HCT116 (cell line): ENCODE measurements around the gene HIVEP2. TPM values are rescaled to one million over a fixed set of nuclear protein-coding genes. Genes with fewer than 3 reads are reported as not detected.

Source experiments
- ATAC-seq: fragments of 200-7000 bp; cut with Tn5 transposase; 2 replicates; pipeline ENCODE4 v1.9.1; 2020; ENCODE audit warnings: mild to moderate bottlenecking, moderate library complexity
- BruUV-seq: library from RNA; stranded (reverse); fragments of 400-500 nt; replicated peaks from 2 replicates; lab custom pipeline; 2021; lab: Mats Ljungman, UMichigan
- CTCF ChIA-PET: fragments of 300-600 bp; sonication (Branson Sonifier 250); formaldehyde crosslinking; loops from one replicate; lab custom pipeline; 2021; ENCODE audit warnings: antibody characterized with exemption; lab: Charles Lee
- POLR2A ChIA-PET: fragments of 300-600, 350-600 bp; sonication (Branson Sonifier 250); formaldehyde crosslinking; loops from one replicate; lab custom pipeline; 2021; ENCODE audit warnings: antibody characterized with exemption; lab: Charles Lee
- RAD21 ChIA-PET, 2 experiments: fragments of 300-600 bp; sonication (Branson Sonifier 250); formaldehyde crosslinking; loops; one replicate each; lab custom pipeline; 2023; ENCODE audit warnings: low total read pairs in 2 of 2; ENCODE audit not compliant: uncharacterized antibody in 2 of 2, unreplicated experiment in 2 of 2, low non-redundant PET in 1 of 2; lab: Charles Lee
- DNase-seq: peaks from one replicate; pipeline ENCODE4 v3.0.0-alpha.2; 2010; ENCODE audit warnings: low read depth, low spot score
- H2AFZ ChIP-seq: fragments of 200-600 bp; shearing (Covaris generic), sonication (generic); 2 replicates; pipeline ENCODE4 v1.6.1; 2017; ENCODE audit warnings: low read depth, mixed run types, mixed read lengths, antibody characterized with exemption, low read length; ENCODE audit not compliant: poor library complexity, severe bottlenecking
- H3K27ac ChIP-seq: 2 replicates; pipeline ENCODE4 v1.5.1; 2012; ENCODE audit warnings: low read depth, low read length
- H3K27me3 ChIP-seq: fragments of 200-600 bp; sonication (generic); 2 replicates; pipeline ENCODE4 v1.6.1; 2016; ENCODE audit warnings: mixed run types, low read length, mixed read lengths; ENCODE audit not compliant: insufficient read depth
- H3K36me3 ChIP-seq, 2 experiments: fragments of 200-500 bp in 1 of 2; fragments of 200-600 bp in 1 of 2; sonication (Bioruptor generic) in 1 of 2; sonication (generic) in 1 of 2; 2 replicates each; pipeline versions ENCODE4 v1.5.1 to v1.6.1; 2014 to 2016; ENCODE audit warnings: low read length in 2 of 2, inconsistent platforms in 1 of 2, mixed read lengths in 1 of 2, mixed run types in 1 of 2; ENCODE audit not compliant: insufficient read depth in 2 of 2, control insufficient read depth in 1 of 2
- H3K4me1 ChIP-seq, 2 experiments: fragments of 200-600 bp in 1 of 2; sonication (generic) in 1 of 2; 2 replicates each; pipeline versions ENCODE4 v1.5.1 to v1.6.1; 2012 to 2017; ENCODE audit warnings: low read length in 2 of 2, inconsistent platforms in 1 of 2, mild to moderate bottlenecking in 1 of 2, mixed read lengths in 1 of 2, mixed run types in 1 of 2, moderate library complexity in 1 of 2; ENCODE audit not compliant: insufficient read depth in 2 of 2, control insufficient read depth in 1 of 2
- H3K4me2 ChIP-seq: fragments of 200-600 bp; sonication (generic); 2 replicates; pipeline ENCODE4 v1.6.1; 2017; ENCODE audit warnings: mixed run types, low read length, mixed read lengths
- H3K4me3 ChIP-seq, 2 experiments: fragments of 200-600 bp in 1 of 2; sonication (generic) in 1 of 2; replicated peaks in 1 of 2; 2 replicates each; pipeline ENCODE4 v1.5.1; 2011 to 2016; ENCODE audit warnings: low read length in 2 of 2, control low read depth in 1 of 2, low read depth in 1 of 2, mild to moderate bottlenecking in 1 of 2, mixed read lengths in 1 of 2, mixed run types in 1 of 2
- H3K79me2 ChIP-seq: fragments of 200-600 bp; sonication (generic); 2 replicates; pipeline ENCODE4 v1.6.1; 2017; ENCODE audit warnings: mild to moderate bottlenecking, mixed run types, low read length, moderate library complexity, mixed read lengths; ENCODE audit not compliant: insufficient read depth
- H3K9ac ChIP-seq: fragments of 200-600 bp; sonication (generic); 2 replicates; pipeline ENCODE4 v1.6.1; 2016; ENCODE audit warnings: low read length, mixed read lengths
- H3K9me2 ChIP-seq: fragments of 200-600 bp; sonication (generic), shearing (Covaris generic); 2 replicates; pipeline ENCODE4 v1.6.1; 2017; ENCODE audit warnings: mixed run types, mild to moderate bottlenecking, moderate library complexity; ENCODE audit not compliant: insufficient read depth
- H3K9me3 ChIP-seq, 2 experiments: fragments of 200-500 bp in 1 of 2; fragments of 200-600 bp in 1 of 2; sonication (Bioruptor generic) in 1 of 2; sonication (generic) in 1 of 2; 2 replicates each; pipeline ENCODE4 v1.6.1; 2014 to 2017; ENCODE audit warnings: low read length in 2 of 2, mixed read lengths in 2 of 2, inconsistent platforms in 1 of 2, low read depth in 1 of 2, mild to moderate bottlenecking in 1 of 2, mixed run types in 1 of 2, moderate library complexity in 1 of 2; ENCODE audit not compliant: control insufficient read depth in 1 of 2, insufficient read depth in 1 of 2
- H4K20me1 ChIP-seq: fragments of 200-600 bp; sonication (generic), shearing (Covaris generic); 2 replicates; pipeline ENCODE4 v1.6.1; 2017; ENCODE audit warnings: mixed run types, mild to moderate bottlenecking, moderate library complexity; ENCODE audit not compliant: insufficient read depth
- CBX3 ChIP-seq: IDR thresholded peaks from 2 replicates; pipeline ENCODE4 v1.6.1; 2012; ENCODE audit warnings: low read depth
- EGR1 ChIP-seq: IDR thresholded peaks from 2 replicates; pipeline ENCODE4 v1.6.1; 2012; ENCODE audit warnings: low read depth
- EZH2phosphoT487 ChIP-seq: fragments of 200-600 bp; IDR thresholded peaks from 2 replicates; pipeline ENCODE4 v1.6.1; 2018; ENCODE audit warnings: antibody characterized with exemption, borderline replicate concordance
- JUND ChIP-seq: IDR thresholded peaks from 2 replicates; pipeline ENCODE4 v1.6.1; 2012
- POLR2AphosphoS5 ChIP-seq: IDR thresholded peaks from 2 replicates; pipeline ENCODE4 v1.6.1; 2011; ENCODE audit warnings: mild to moderate bottlenecking, low read depth, low read length, moderate library complexity
- RAD21 ChIP-seq: IDR thresholded peaks from 2 replicates; pipeline ENCODE4 v1.6.1; 2012; ENCODE audit warnings: low read depth, mild to moderate bottlenecking
- SIN3A ChIP-seq: IDR thresholded peaks from 2 replicates; pipeline ENCODE4 v1.6.1; 2012; ENCODE audit warnings: low read depth
- TCF7L2 ChIP-seq: IDR thresholded peaks from 2 replicates; pipeline ENCODE4 v1.7.0; 2011; ENCODE audit warnings: borderline replicate concordance, inconsistent platforms; ENCODE audit not compliant: insufficient read depth, insufficient read length; ENCODE audit errors: extremely low read depth
- YY1 ChIP-seq: IDR thresholded peaks from 2 replicates; pipeline ENCODE4 v1.6.1; 2011; ENCODE audit warnings: low read length, low read depth, moderate library complexity, mild to moderate bottlenecking; ENCODE audit not compliant: insufficient replicate concordance; ENCODE audit errors: extremely low read depth
- ZFX ChIP-seq: fragments of 450-650 bp; IDR thresholded peaks from 2 replicates; pipeline ENCODE4 v1.6.1; 2017
- ZNF274 ChIP-seq: fragments of 200-500 bp; sonication (Bioruptor generic); IDR thresholded peaks from 2 replicates; pipeline ENCODE4 v1.6.1; 2014; ENCODE audit warnings: mild to moderate bottlenecking, low read depth, low read length, inconsistent platforms
- intact Hi-C: fragments of 100-400 bp; cut with micrococcal nuclease; formaldehyde crosslinking; loops from 2 replicates; pipeline ENCODE4 v1.10.0; 2022
- total RNA-seq: library from RNA; stranded (reverse); gene quantifications from one replicate; pipeline ENCODE4 v1.2.1, GENCODE V29; 2021; ENCODE audit not compliant: unreplicated experiment
- TF ChIP-seq, protein P1 (sequence below), 3 experiments: fragments of 200-600 bp in 1 of 3; sonication (generic) in 1 of 3; IDR thresholded peaks in 2 of 3; conservative IDR thresholded peaks in 1 of 3; 2 replicates each; pipeline ENCODE4 v1.5.1; 2012 to 2017; ENCODE audit warnings: low read depth in 2 of 3, low read length in 2 of 3, antibody characterized with exemption in 1 of 3, borderline replicate concordance in 1 of 3, control low read depth in 1 of 3, mild to moderate bottlenecking in 1 of 3, mixed read lengths in 1 of 3, mixed run types in 1 of 3, moderate library complexity in 1 of 3; ENCODE audit not compliant: insufficient read depth in 1 of 3
- TF ChIP-seq, protein P2 (sequence below): IDR thresholded peaks from 2 replicates; pipeline ENCODE4 v1.6.1; 2012; ENCODE audit warnings: low read depth

HIVEP2 gene
- total RNA-seq, 1 experiment from 2014 or later: 8.1 TPM

DNA sequence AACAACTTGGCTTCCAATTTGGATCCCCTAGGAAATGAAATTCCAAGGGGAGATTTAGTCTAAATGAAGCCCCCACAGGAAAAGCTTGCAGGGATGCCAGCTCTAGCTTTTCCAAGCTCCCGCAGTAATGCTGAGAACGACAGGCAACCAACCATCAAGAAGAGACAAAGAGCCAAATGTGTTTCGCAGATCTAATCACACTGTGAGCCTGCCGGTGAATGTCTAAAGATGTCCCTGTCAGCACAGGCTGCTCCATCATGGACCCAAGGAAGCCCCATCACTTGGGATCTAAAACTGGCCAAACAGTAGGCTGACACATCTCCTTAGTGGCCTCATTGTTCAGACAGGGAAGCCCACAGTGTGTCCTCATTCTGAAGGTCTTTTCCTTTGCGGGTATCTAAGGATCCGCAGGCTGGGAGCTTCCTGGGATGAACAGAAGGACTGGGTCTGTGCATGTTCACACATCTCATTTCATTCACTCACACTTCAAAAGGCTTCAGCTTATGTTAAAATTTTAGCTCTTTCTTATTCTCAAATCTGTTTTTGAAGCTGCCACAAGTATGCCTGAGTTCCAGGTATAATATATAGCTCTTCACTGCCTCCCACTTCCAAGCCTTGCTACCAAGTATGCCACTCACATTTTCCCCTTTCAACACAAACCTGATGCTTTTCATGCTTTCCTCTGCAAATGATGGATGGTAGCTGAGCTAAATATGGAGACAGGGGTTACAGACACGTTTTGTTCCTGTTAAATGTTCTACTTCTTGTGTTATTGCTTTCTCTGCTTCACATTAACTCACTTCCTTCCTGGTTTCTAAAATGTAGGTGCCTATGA, 229.8 kb downstream of the HIVEP2 start:
- DNase-seq (no peak), ATAC-seq (no peak)
- no peak for TF ChIP-seq ZNF274
- TF ChIP-seq POLR2AphosphoS5: no peak
- no peak for TF ChIP-seq ZFX
- no peak for TF ChIP-seq YY1
- no peak for TF ChIP-seq CBX3
- no peak for TF ChIP-seq SIN3A
- TF ChIP-seq EGR1: no peak
- ChIA-PET RAD21 (no interaction called here), CTCF (no interaction called here), POLR2A (no interaction called here)
- no TSS peak for BruUV-seq
- no peaks in the 10 kb centered on the region for H3K27me3 ChIP-seq
- no peaks in the 10 kb centered on the region for H3K4me1 ChIP-seq
- H3K9me2 ChIP-seq: no peaks in the 10 kb centered on the region
- no peak overlapping the region for H3K4me3 ChIP-seq
- H3K4me2 ChIP-seq: no peak overlapping the region
- H3K36me3 ChIP-seq: no peaks in the 10 kb centered on the region
- no peaks in the 10 kb centered on the region for H3K9me3 ChIP-seq
- no peak overlapping the region for H3K27ac ChIP-seq
- H3K9ac ChIP-seq: no peak overlapping the region
- H2AFZ ChIP-seq: no peak overlapping the region
- intact Hi-C loops: no loop called here
- H3K79me2 ChIP-seq: no peaks in the 10 kb centered on the region
- no peaks in the 10 kb centered on the region for H4K20me1 ChIP-seq

DNA sequence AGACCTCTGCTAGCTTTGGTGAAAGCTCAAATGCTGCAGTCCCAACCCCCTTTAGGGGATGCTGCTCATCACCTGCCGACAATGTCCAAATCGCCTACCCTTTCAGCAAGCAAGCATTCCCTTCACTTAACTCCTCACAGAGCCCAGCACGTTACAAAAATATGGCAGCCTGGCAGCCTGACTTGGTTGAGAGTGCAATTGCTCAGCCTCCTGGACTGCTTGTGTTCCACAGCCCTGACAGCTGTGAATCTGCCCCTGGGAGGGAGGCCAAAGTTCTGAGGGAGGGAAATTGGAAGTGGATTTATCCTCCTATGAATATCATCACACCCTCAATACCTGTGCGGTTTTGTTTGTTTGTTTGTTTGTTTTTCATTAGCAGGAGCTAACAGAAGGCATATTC, 231.0 kb downstream of the HIVEP2 start:
- H3K9me3 ChIP-seq: no peaks in the 10 kb centered on the region
- ChIA-PET RAD21 (no interaction called here), POLR2A (no interaction called here), CTCF (no interaction called here)
- intact Hi-C loops: no loop called here
- H4K20me1 ChIP-seq: no peaks in the 10 kb centered on the region
- no peaks in the 10 kb centered on the region for H3K27me3 ChIP-seq
- no peaks in the 10 kb centered on the region for H3K4me1 ChIP-seq
- no peak overlapping the region for H3K4me3 ChIP-seq
- H3K27ac ChIP-seq: no peak overlapping the region
- BruUV-seq: no TSS peak
- H3K9ac ChIP-seq: no peak overlapping the region
- ATAC-seq (no peak), DNase-seq (no peak)
- H3K79me2 ChIP-seq: no peaks in the 10 kb centered on the region
- no peaks in the 10 kb centered on the region for H3K36me3 ChIP-seq
- no peaks in the 10 kb centered on the region for H3K9me2 ChIP-seq
- H2AFZ ChIP-seq: no peak overlapping the region
- no peak overlapping the region for H3K4me2 ChIP-seq
- TF ChIP-seq JUND (no peak), EZH2phosphoT487 (no peak), SIN3A (no peak), ZNF274 (no peak), ZFX (no peak), TCF7L2 (no peak), CBX3 (no peak), RAD21 (no peak)
- TF ChIP-seq, protein P1, sequence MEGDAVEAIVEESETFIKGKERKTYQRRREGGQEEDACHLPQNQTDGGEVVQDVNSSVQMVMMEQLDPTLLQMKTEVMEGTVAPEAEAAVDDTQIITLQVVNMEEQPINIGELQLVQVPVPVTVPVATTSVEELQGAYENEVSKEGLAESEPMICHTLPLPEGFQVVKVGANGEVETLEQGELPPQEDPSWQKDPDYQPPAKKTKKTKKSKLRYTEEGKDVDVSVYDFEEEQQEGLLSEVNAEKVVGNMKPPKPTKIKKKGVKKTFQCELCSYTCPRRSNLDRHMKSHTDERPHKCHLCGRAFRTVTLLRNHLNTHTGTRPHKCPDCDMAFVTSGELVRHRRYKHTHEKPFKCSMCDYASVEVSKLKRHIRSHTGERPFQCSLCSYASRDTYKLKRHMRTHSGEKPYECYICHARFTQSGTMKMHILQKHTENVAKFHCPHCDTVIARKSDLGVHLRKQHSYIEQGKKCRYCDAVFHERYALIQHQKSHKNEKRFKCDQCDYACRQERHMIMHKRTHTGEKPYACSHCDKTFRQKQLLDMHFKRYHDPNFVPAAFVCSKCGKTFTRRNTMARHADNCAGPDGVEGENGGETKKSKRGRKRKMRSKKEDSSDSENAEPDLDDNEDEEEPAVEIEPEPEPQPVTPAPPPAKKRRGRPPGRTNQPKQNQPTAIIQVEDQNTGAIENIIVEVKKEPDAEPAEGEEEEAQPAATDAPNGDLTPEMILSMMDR (IDR thresholded peaks at IDR 0.05 in 2 of 3, conservative IDR thresholded peaks at IDR 0.05 in 1 of 3; ENCODE audit: borderline replicate concordance in 1 of 3, insufficient read depth in 1 of 3, low read depth in 2 of 3, low read length in 2 of 3): no peak
- TF ChIP-seq, protein P2, sequence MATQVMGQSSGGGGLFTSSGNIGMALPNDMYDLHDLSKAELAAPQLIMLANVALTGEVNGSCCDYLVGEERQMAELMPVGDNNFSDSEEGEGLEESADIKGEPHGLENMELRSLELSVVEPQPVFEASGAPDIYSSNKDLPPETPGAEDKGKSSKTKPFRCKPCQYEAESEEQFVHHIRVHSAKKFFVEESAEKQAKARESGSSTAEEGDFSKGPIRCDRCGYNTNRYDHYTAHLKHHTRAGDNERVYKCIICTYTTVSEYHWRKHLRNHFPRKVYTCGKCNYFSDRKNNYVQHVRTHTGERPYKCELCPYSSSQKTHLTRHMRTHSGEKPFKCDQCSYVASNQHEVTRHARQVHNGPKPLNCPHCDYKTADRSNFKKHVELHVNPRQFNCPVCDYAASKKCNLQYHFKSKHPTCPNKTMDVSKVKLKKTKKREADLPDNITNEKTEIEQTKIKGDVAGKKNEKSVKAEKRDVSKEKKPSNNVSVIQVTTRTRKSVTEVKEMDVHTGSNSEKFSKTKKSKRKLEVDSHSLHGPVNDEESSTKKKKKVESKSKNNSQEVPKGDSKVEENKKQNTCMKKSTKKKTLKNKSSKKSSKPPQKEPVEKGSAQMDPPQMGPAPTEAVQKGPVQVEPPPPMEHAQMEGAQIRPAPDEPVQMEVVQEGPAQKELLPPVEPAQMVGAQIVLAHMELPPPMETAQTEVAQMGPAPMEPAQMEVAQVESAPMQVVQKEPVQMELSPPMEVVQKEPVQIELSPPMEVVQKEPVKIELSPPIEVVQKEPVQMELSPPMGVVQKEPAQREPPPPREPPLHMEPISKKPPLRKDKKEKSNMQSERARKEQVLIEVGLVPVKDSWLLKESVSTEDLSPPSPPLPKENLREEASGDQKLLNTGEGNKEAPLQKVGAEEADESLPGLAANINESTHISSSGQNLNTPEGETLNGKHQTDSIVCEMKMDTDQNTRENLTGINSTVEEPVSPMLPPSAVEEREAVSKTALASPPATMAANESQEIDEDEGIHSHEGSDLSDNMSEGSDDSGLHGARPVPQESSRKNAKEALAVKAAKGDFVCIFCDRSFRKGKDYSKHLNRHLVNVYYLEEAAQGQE: no peak
